ENCODE data around the gene B3GNT7. TPM values are rescaled to one million over a fixed set of nuclear protein-coding genes. Genes with fewer than 3 reads are reported as not detected.
"Not testable (repeated sequence)": the region's sequence is repeated elsewhere in the genome, so short reads cannot be mapped to it uniquely, and the experiment has no call there.

B3GNT7 gene
- total RNA-seq, 4 donors from 2014 or later: 2.6 to 3.3 (median 3.0) TPM

- Histone ChIP-seq H3K27me3 (peaks cover 0 to 20% of the 10 kb centered on the region in 2 donors), H3K27ac (peak overlapping the region in 2 of 4 donors; percentile 23 to 78), H3K9me3 (no peaks in the 10 kb centered on the region), H3K4me1 (peaks cover 0 to 39% (median 19%) of the 10 kb centered on the region in 4 donors), H3K36me3 (no peaks in the 10 kb centered on the region), H3K4me3 (no peak overlapping the region)
- DNase-seq (ENCODE audit: low spot score in 2 of 2): no peak
- TF ChIP-seq CTCF (IDR thresholded peaks at IDR 0.05) (no peak), EP300 (IDR thresholded peaks at IDR 0.05) (no peak), POLR2A (IDR thresholded peaks at IDR 0.05) (no peak)
- WGBS, 2 donors: 78 to 86% methylated on average over 17 to 19 of the region's 23 CpGs
Observed at GRCh38 chr2:231399046-231399852, 3.7 kb downstream of the B3GNT7 start.

DNA sequence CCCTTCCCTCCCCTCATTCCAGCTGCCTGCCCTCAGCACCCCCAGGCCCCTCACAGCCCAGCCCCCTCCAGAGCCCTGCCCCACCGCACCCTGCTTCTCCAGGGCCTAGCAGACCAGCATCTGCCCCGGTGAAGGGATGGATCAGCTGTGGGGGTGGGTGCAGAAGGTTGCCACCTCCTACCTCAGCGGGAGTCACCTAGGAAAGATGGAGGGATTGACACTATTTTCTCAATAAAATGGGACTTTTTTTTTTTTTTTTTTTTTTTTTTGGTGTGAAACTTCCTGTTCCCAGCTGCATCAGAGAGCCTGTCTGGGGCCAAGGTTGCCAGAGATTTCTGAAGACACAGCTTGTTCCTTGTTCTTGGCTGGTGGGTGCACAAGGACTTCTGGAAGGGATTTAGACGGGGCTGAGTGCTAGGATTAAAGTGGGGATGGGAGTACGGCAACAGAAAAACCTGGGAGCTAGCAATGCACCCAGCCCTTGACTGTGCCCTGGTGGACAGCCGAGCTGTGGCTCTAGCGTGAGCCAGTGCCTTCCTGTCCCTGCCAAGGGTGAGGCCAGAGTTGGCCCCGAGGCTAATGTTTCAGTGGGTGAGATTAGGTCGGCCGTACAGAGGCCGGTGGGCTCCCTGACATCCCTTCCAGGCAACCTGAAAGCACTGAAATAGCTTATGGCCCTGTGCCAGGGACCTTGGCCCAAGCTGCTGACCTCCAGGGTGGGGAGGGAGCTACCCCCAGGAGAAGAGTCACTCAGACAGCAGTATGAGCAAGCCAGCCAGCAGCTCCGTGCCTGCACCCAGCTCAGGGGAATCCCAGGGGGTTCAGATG is 4.6 kb downstream of the B3GNT7 start:
- 35 to 47% methylated on average over 11 to 12 of the region's 12 CpGs for WGBS, 2 donors
- no peak for DNase-seq (ENCODE audit: low spot score in 2 of 2)
- H3K27me3 ChIP-seq: peaks cover 0 to 12% of the 10 kb centered on the region in 2 donors
- H3K27ac ChIP-seq: peak overlapping the region in 3 of 4 donors; percentile 51 to 78 (median 64)
- no peaks in the 10 kb centered on the region for H3K36me3 ChIP-seq
- TF ChIP-seq POLR2A (IDR thresholded peaks at IDR 0.05) (no peak), EP300 (IDR thresholded peaks at IDR 0.05) (no peak), CTCF (IDR thresholded peaks at IDR 0.05) (peak in 1 of 5 experiments; percentile 6)
- H3K4me3 ChIP-seq: no peak overlapping the region
- H3K9me3 ChIP-seq: no peaks in the 10 kb centered on the region
- H3K4me1 ChIP-seq: peaks cover 0 to 37% (median 16%) of the 10 kb centered on the region in 4 donors

- not testable (repeated sequence) for H3K27me3 ChIP-seq; H3K9me3 ChIP-seq; H3K4me3 ChIP-seq; H3K36me3 ChIP-seq; DNase-seq (ENCODE audit: low spot score in 2 of 2)
- Histone ChIP-seq H3K27ac (peak overlapping the region in 3 of 4 donors; percentile 51 to 78 (median 64)), H3K4me1 (peaks cover 0 to 35% (median 16%) of the 10 kb centered on the region in 4 donors)
- 53% methylated on average over 8 of the region's 8 CpGs for WGBS, 2 donors
Observed at GRCh38 chr2:231400681-231401080, 5.2 kb downstream of the B3GNT7 start.

DNA sequence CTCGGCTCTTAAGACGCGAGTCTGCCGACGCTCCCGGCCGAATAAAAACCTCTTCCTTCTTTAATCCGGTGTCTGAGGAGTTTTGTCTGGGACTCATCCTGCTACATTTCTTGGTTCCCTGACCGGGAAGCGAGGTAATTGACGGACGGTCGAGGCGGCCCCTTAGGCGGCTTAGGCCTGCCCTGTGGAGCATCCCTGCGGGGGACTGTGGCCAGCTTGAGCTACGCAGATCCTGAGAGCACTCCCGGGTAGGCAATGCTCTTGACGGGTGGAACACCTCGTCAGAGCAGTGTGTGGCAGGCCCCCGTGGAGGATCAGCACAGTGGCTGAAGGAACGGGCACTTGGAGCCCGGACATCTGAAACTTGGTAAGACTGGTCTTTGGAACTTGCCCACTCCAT is 5.6 kb downstream of the B3GNT7 start:
- not testable (repeated sequence) for H3K27me3 ChIP-seq; DNase-seq (ENCODE audit: low spot score in 2 of 2); H3K36me3 ChIP-seq; H3K27ac ChIP-seq; H3K4me3 ChIP-seq; H3K9me3 ChIP-seq
- WGBS, 2 donors: 79 to 87% methylated on average over 23 of the region's 23 CpGs
- H3K4me1 ChIP-seq: peaks cover 0 to 35% (median 15%) of the 10 kb centered on the region in 4 donors

DNA sequence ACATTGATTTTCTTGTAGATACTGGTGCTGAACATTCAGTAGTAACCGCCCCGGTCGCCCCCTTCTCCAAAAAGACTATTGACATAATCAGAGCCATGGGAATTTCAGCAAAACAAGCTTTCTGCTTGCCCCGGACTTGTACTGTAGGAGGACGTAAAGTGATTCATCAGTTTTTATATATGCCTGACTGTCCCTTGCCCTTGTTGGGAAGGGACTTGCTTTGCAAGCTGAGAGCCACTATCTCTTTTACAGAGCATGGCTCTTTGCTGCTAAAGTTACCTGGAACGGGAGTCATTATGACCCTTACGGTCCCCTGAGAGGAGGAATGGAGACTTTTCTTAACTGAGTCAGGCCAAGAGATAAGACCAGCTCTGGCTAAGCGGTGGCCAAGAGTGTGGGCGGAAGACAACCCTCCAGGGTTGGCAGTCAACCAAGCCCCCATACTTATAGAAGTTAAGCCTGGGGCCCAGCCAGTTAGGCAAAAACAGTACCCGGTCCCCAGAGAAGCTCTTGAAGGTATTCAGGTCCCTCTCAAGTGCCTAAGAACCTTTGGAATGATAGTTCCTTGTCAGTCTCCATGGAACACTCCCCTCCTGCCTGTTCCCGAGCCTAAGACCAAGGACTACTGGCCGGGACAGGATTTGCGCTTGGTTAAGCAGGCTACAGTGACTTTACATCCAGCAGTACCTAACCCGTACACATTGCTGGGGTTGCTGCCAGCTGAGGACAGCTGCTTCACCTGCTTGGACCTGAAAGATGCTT is 8.1 kb downstream of the B3GNT7 start:
- not testable (repeated sequence) for DNase-seq (ENCODE audit: low spot score in 2 of 2); H3K36me3 ChIP-seq; H3K27ac ChIP-seq; H3K27me3 ChIP-seq; H3K9me3 ChIP-seq; H3K4me3 ChIP-seq
- H3K4me1 ChIP-seq: peaks cover 0 to 32% (median 14%) of the 10 kb centered on the region in 4 donors
- WGBS, 2 donors: 70 to 72% methylated on average over 12 to 14 of the region's 14 CpGs

- WGBS, 2 donors: 87 to 93% methylated on average over 14 to 15 of the region's 16 CpGs
- not testable (repeated sequence) for H3K27ac ChIP-seq; H3K27me3 ChIP-seq; H3K36me3 ChIP-seq; H3K4me3 ChIP-seq; H3K9me3 ChIP-seq; DNase-seq (ENCODE audit: low spot score in 2 of 2)
- H3K4me1 ChIP-seq: peaks cover 0 to 27% (median 13%) of the 10 kb centered on the region in 4 donors
Observed at GRCh38 chr2:231404183-231404578, 8.7 kb downstream of the B3GNT7 start.
